Stimulated activated CD4-positive, alpha-beta T cell treated with anti-CD3 and anti-CD28 coated beads, Interleukin-4, amount 100 ng/mL, for 1 hour (primary cell): ENCODE measurements around the gene GRIN2B.

Experiments
- DNase-seq: peaks from one replicate; pipeline ENCODE4 v3.0.0-alpha.2; 2020

Gene GRIN2B

DNA sequence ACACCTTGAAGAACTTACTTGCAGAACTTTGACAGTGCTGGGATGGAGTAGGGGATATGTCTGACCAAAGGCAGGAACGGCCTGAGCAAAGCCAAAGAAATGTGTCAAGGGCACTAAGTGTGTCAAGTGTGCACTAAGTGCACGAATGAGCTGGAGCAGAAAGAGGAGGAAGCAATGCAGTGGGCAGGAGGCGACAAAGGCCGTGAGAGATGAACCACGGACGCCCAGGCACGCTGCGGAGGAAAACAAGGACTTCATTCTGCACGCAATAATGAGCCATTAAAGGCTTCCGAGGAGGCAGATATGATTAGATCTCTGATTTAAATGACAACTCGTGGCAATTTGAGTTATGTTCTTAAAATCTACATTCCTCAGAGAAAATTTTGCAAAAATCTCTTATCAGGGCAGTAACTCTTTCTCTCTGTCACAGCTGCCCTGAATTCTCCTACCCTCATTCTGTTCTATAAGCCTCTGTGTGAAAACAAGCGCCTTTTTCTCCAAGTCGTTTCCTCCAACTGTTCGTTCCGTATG is 25.3 kb downstream of the GRIN2B start:
- no peak for DNase-seq

- no peak for DNase-seq
These were observed 29.3 kb downstream of the GRIN2B start for GRCh38 chr12:13952096-13952495.

GRCh38 chr12:13950502-13950901 is 30.9 kb downstream of the GRIN2B start:
- DNase-seq, result no peak

GRCh38 chr12:13948621-13949020 is 32.8 kb downstream of the GRIN2B start:
- DNase-seq, result no peak

DNA sequence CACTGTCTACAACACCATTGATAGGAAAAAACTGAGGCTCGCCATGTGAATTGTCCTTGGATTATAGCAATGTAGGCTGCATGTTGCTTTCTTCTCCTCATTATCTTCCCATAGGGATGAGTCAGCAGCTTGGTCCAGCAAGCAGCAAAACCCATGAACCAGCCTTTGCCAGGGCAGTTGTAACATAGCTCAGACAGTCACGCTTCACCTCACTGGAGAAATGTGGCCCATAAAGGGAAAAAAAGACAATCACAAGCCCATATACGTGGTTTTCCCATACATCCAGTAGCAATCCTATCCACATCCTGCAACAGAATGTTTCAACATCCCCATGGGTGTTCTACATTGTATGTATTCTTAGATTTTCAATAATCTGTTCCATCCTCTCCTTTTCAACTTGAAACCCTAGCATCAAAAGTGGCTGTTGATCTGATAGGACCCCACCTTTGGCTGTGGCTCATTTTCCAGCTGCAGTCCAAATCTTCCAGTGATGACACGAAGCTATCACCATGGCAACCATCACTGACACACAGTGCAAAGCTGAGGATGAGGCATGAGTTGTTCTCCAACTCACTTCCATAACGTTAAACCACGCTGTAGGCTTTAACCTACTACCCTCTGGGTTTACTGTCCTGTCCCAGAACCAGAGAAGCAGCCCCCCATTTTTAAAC is 34.0 kb downstream of the GRIN2B start:
- DNase-seq, result no peak

DNA sequence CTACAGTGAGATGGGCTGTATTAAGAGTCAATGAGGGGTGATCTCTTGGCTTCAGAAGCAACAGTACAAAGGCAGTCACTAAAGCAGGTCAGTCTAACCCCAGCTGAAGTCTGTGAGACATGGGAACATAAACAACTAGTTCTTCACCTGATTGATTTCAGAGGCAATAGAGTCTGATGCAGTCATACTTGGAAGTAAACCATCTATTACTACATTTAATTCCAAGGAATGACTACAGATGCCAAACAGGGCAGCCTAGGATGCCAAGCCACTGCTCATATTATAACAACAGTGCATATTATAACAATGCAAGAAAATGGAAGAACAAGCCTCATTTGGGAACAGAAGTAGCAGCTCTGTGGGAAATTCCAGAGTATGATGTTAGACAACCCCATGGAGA is 35.8 kb downstream of the GRIN2B start:
- no peak for DNase-seq

DNA sequence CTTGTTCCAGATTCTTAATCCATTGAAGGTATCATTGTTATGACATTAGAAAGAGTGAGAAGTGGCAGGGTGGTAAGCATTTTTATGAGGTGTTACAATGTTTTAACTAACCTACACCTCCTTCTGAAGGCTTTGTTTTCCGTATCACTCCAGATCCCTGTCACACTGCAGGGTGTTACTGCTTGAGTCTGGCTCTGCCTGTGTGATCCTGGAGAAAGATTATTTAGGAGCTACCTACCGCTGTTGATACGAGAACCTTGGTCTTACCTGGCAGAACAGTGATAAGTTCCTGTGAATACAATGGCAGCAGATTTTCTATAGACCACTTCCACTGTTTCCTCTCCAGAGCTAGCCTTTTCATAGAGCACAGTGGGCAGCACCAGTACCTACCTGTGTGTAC is 36.2 kb downstream of the GRIN2B start:
- DNase-seq, result no peak

DNA sequence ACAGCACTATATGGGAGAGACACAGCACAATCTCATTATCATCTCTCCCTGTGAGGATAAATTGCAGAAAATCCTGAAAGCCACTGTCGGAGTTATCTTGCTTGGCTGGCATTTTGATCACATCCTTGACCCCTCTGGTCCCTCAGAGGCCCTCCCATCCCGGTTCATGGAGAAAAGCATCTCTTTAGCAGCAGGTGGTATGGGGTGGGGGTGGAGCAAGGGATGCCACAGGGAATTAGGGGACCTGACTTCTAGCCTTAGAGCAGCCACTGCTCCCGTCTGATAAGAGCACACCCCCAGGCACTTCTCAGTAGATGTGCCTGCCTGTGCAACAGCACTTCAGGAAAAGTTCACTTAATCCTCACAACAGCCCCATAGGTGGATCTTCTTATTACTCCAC is 38.6 kb downstream of the GRIN2B start:
- DNase-seq, result no peak

DNA sequence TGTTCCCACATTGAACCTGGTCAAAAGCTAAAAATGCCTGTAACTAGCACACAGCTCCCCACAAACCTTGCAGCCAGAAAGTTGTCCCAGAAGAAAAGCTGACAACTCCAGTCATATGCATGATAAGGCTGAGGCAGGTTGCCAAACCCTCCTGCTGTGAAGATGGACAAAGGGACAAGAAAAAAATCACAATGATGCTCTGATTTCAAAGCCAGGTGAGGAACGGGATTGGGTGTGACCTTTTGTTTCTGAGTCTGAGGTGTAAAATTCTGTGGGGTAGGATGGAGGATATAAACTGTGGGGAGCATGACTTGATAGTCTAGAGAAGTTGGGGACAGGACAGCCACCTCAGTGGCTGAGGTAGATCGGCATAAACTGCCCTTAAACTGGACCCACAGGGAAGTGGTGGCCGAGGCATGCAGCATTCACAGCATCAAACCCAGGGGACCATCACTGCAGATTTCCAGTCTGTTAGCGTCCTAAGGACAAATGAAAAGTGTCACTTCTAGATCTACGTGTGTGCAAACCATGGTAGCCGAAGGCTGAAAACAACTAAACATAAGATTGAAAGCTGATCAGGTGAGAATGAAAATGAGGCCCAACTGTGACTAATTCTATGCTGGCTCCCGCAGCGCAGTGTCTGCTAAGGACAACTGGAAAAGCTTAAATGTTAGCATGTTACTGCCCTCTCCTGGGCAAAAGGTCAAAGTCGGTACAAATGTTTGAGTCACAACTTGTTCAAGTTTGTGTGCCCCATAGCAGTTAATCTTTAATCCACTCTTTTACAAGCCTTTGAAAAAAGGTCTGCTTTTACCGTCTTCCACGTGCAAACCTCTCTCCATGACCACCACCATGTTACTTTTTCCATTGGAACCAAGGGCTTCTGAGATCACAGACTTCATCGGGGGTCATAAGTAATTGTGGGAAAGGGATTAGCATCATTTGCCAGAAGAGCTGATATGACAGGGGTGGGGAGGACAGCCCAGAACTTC is 39.8 kb downstream of the GRIN2B start:
- no peak for DNase-seq

DNA sequence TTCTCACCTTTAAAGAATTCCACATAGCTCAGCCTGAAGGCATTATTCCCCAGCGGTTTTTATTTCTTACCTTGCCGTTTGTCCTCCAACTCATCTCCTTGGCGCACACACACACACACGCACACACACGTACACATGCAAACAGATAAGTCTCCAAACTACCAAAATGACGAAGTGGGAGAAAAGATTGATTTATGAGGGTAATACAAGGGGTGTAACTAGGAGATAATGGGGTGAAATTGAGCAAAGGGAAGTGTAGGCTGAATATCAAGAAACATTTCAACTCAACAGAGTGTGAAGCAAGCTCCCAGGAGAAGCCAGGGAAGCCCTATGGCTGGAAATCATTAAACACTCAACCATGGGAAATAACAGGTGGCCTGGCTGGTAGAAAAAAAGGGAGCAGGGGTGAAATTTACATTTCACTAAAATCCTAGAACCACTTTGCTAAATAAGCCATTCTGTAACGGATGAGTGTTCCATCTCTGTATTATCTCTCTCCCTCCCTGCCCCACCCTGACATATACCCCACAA is 41.0 kb downstream of the GRIN2B start:
- no peak for DNase-seq

DNA sequence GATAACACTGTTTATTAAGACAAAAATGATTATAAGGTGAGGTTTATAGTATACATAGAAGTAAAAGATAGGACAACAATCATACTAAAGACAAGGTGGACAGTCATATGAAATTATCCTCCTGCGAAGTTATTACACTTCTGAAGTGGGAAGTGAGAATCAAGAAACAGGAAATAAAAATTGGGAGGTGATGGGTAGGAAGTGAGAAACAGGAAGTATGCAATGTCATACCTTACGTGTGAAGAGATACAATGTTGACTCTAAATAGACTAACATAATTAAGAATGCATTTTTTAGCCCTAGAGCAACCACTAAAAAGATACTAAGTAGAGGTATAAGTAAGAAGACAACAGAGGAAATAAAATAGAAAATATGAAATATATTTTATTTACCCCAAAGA is 43.7 kb downstream of the GRIN2B start:
- DNase-seq, result no peak

DNA sequence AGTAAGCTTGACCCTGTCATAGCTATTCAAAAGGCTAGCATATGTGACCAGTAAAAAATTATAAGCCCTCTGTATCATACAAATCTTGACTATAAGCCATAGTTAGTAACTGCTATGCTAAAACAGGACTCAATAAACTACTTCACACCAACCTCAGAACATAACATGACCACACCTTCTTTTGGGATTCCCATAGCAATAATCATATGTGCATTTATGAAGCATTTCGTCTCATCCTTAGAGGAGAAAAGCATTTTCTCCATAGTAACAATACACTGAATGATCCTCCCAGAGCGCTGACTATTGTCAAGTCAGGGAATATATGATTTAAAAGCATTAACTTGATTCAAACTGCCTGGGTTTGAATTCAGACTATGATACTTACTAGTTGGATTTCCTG is 46.2 kb downstream of the GRIN2B start:
- DNase-seq, result no peak
